Measurements from ENCODE around the gene UGDH.
"Not testable (repeated sequence)": the region's sequence is repeated elsewhere in the genome, so short reads cannot be mapped to it uniquely, and the experiment has no call there.

The UGDH gene

DNA sequence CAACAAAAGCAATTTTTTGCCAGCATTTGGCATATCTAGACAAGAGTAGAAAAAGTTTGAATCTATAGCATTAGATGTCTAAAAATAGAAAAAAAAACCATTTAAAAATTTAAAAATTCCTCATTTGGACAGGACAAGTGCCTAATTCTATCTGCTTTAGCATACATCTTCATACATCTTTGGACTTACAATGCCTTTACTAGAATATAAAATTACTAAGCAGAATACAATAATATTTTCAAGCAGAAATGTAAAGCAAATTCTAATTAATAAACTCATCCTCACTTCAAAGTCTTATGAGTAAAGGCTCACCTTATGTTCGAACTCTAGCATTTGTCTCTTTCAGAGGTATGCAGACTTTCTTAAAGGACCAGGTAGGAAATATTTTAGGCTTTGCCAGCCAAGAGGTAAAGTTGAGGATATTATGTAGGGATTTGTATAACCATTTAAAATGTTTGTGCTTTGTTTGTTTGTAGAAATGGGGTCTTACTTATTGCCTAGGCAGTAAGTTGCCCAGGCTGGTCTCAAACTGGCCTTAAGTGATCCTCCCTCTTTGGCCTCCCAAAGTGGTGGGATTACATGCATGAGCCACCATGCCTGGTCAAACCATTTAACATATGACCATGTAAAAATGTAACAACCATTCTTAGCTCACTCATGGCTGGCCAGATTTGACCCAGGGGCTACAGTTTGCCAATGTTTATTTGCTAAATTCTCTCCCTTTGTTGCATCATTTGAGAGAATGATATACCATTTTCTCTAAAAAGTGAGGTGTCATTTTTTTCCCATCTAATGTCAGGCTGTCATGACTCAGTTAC, 29.1 kb downstream of the UGDH start:
- in situ Hi-C loops (cut with MboI; ENCODE audit: low sequenced_read_pairs): no loop called here

DNA sequence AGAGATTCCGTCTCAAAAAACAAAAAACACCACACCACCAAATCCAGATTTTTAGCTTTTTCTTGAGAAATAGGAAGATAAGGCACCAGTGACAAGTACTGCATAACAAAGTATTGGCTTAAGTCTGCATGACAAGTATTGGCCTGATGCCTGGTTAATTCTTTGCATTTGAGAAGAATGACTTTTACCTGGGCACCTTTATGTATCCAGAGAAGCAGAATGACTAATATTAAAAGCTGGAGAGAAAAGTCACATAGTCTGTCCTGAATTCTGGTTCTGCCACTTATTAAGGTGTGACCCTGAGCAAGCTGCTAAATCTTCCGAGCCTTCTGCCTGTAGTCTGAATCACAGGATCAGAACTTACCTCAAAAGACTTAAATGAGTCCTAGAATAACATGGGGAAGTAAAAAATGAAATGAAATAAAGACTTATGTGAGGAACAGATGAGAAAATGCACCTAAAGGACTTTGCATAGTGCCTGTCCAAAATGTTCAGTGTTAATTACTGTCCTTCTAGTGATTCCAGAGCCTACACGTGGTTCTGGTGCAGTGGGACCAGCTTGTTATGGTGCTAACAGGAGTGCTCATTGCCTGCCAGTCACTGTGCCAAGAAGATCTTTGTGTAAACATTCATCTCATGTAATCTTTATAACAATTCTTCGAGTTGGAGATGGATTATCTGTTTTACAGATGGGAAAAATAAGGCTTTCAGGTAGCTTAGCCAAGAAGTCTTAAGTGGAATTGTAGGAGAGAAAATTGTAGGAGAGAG, 31.6 kb downstream of the UGDH start:
- in situ Hi-C loops (cut with MboI; ENCODE audit: low sequenced_read_pairs): no loop called here

- in situ Hi-C loops (cut with MboI; ENCODE audit: low sequenced_read_pairs): no loop called here
Measured at GRCh38 chr4:39494354-39494753, 32.9 kb downstream of the UGDH start.

DNA sequence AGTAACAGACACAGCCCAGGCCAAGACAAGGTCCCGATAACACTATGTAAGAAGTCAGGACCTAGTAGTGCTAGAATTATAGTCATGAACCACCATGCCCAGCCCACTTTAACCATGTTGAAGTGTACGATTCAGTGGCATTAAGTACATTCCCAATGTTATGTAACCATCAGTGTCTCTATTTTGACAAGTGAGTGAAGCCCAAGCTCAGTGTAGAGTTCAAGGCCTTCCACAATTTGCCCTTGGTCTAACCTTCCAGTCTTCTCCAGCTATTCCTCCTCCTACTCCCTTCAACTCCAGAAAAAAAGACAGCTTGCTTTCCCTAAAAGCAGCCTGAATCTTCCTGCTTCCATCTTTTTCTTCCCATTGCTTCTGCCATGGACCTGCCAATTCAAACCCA, 36.9 kb downstream of the UGDH start:
- in situ Hi-C loops (cut with MboI; ENCODE audit: low sequenced_read_pairs): no loop called here

- in situ Hi-C loops (cut with MboI; ENCODE audit: low sequenced_read_pairs): no loop called here
Measured at GRCh38 chr4:39486221-39486804, 40.9 kb downstream of the UGDH start.

GRCh38 chr4:39484582-39485272, 42.5 kb downstream of the UGDH start:
- in situ Hi-C loops (cut with MboI; ENCODE audit: low sequenced_read_pairs): no loop called here

GRCh38 chr4:39480902-39481695, 46.1 kb downstream of the UGDH start:
- in situ Hi-C loops (cut with MboI; ENCODE audit: low sequenced_read_pairs): no loop called here

DNA sequence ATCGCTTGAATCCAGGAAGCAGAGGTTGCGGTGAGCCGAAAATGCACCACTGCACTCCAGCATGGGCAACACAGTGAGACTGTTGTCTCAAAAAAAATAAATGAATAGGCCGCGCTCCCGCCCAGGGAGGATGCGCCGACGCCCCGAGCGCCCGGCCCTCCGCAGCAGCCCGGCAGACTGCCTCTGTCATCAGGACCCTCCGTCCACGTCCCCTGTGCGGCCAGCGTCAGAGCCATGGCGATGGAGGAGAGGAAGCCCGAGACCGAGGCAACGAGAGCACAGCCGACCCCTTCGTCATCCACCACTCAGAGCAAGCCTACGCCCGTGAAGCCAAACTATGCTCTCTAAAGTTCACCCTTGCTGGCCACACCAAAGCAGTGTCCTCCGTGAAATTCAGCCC, 47.0 kb downstream of the UGDH start:
- in situ Hi-C loops (cut with MboI; ENCODE audit: low sequenced_read_pairs): no loop called here

- in situ Hi-C loops (cut with MboI; ENCODE audit: low sequenced_read_pairs): loop anchor here (10.0 kb wide), 1 partner anchor 498 kb away; the partner anchor contains the start of gene PDS5A
Measured at GRCh38 chr4:39476187-39476895, 50.9 kb downstream of the UGDH start.

DNA sequence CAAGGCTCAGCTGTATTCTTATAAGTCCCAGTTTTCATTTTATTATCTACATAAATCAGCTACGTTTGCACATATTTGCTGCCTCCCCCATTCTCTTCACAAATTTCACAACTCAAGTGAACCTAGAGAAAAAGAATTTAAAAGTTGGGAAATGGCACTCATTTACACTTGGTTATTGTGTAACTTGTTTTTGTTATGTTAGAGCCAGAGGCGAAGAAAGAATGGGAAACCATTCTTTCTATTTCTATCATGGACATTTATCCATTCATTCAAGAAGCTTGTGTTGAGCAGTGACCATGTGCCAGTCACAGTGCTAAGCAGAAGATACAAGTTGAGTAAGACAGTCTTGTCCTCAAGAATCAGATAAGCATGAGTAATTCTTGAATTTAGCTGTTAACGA, 54.8 kb downstream of the UGDH start:
- in situ Hi-C loops (cut with MboI; ENCODE audit: low sequenced_read_pairs): loop anchor here (10.0 kb wide), 1 partner anchor 502 kb away; the partner anchor contains the start of gene PDS5A

DNA sequence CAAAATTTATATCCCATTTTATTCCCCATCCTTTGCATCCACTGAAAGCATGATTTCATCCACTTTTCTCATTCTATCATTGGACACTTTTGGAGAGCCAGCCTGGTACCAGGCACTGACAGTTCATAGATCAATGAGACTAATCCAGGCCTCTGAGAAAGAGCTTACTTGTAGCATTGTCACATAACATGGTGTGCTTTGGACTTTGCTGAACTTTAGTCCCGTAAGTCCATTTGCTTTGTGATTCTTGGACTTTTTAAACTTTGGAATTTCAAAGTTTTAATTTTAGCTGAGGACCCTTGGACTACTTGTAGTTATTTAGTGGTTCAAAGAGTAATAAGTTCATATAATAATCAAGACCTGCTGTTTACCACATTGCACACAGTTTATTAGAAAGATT, 56.8 kb downstream of the UGDH start:
- in situ Hi-C loops (cut with MboI; ENCODE audit: low sequenced_read_pairs): loop anchor here (10.0 kb wide), 1 partner anchor 504 kb away; the partner anchor contains the start of gene PDS5A

DNA sequence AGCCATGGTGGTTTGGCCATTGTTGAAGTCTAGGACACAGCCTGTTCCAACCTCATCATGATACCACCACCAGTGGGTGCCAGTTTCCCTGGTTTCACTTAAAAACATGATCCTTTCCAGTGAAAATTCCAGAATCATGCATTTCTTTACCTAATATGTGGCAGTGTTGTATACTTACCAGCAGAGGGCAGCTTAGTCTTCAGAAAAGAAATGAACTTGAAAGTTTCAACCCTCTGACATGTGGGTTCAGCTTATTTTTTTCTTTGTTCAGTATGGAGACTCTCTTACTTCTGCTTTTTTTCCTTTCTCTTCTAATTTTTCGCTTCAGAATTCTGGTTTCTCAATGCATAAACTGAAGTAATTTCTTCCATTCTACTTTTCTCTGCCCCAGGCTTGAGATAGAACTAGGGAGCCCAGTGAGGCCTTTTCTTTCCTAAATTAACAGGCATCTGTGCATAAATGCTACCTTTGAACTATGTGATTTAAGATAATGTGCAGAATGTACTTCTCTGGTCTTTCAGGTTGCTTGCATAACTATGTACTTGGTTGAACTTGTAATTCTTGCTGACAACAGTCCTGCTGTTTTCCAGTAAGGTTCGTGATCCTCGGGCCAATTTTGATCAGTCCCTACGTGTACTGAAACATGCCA, 57.7 kb downstream of the UGDH start:
- in situ Hi-C loops (cut with MboI; ENCODE audit: low sequenced_read_pairs): loop anchor here (10.0 kb wide), 1 partner anchor 505 kb away; the partner anchor contains the start of gene PDS5A

GRCh38 chr4:39467464-39467863, 59.8 kb downstream of the UGDH start:
- in situ Hi-C loops (cut with MboI; ENCODE audit: low sequenced_read_pairs): no loop called here

DNA sequence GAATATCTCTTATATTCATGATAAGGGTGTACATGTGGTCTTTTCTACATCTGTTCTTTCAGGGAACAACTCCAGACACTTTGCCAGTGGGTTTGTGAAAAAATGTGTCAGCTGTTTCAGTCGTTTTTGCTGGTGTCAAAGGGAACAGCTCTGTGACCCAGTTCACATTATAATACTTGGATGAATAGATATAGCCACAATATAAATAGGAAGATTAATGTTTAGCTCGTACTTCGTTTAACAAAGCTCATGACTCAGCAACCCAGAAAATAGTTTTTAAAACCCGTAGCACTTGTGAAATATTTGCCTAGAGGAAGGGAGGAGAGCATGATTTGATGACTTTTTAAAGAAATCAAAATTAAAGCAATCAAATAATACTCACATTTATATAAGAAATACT, 60.5 kb downstream of the UGDH start:
- in situ Hi-C loops (cut with MboI; ENCODE audit: low sequenced_read_pairs): no loop called here

GRCh38 chr4:39464886-39465501, 62.2 kb downstream of the UGDH start:
- in situ Hi-C loops (cut with MboI; ENCODE audit: low sequenced_read_pairs): no loop called here

GRCh38 chr4:39458505-39459300, 68.5 kb downstream of the UGDH start, which contains the start of the genes LIAS and RPL9:
Gene LIAS (plus strand): TSS chr4:39459056. CDS start chr4:39459118, 62 bp downstream.
Gene RPL9 (minus strand): TSS chr4:39458922. CDS start chr4:39458439, 483 bp downstream.
- in situ Hi-C loops (cut with MboI; ENCODE audit: low sequenced_read_pairs): no loop called here

DNA sequence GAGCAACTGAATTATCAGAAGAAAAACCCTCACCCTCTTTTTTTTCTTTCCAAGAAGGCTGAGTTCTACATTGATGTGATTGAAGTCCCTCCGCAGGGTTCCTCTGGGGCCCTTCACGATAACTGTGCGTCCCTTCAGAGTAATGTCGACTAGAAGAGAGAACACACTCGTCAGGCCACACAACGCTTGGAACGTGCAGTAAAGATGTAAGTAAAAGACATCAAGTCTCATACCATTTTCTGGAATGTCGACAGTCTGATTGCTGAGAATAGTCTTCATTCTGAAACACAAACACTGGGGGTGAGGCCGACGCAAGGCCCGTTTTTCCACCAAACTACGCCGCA, 69.1 kb downstream of the UGDH start:
- in situ Hi-C loops (cut with MboI; ENCODE audit: low sequenced_read_pairs): not testable (repeated sequence)

Data from HL-60/S4 (cell line).